ENCODE measurements around the gene SCAF11.

- TF ChIP-seq EZH2 (IDR thresholded peaks at IDR 0.05; ENCODE audit: low read length) (no peak), CTCF (optimal IDR thresholded peaks at IDR 0.05 in 1 of 3, IDR thresholded peaks at IDR 0.05 in 1 of 3, conservative IDR thresholded peaks at IDR 0.05 in 1 of 3; ENCODE audit: extremely low read depth in 1 of 3, insufficient read depth in 2 of 3, low read length in 3 of 3) (no peak)
These were observed 1.2 kb upstream of the SCAF11 start for GRCh38 chr12:45991284-45992249.

Measured in keratinocyte (primary cell).